ENCODE results near the gene CDC14B. TPM values are rescaled to one million over a fixed set of nuclear protein-coding genes. Genes with fewer than 3 reads are reported as not detected.

Gene CDC14B
- total RNA-seq, 5 donors from 2014 or later (not counting 1 experiment from before 2014, with no cell fraction given), result 4.8 to 11.9 (median 7.2) TPM

DNA sequence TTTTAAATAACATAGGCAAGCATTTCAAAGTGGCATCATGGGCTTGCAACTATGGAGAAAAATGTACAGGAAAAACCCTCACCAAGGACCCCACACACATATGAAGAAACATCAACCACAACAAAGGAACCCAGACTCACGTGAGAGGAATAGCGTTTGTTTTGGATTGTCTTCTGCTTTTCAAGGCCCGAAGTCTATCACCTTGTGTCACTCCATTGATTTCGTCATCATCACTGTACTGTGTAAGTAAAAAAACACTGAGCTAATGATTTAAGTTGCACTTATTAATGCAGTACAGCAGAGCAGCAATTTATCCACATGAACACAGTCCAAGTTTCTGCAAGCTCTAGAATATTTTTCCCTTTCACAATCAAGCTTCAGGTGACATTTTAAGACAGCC is 97.3 kb downstream of the CDC14B start:
- Mint-ChIP-seq H3K27ac (peak overlapping the region; percentile 31 to 64), H3K9me3 (no peaks in the 10 kb centered on the region), H3K4me1 (peaks cover 18 to 23% (median 20%) of the 10 kb centered on the region in 3 donors), H3K4me3 (no peak overlapping the region), H3K27me3 (no peaks in the 10 kb centered on the region), H3K36me3 (peaks cover 37% of the 10 kb centered on the region)
- Histone ChIP-seq H3K36me3 (ENCODE audit: control insufficient read depth in 2 of 2, extremely low read depth in 1 of 2, insufficient read depth in 1 of 2, low read length in 1 of 2) (no peaks in the 10 kb centered on the region), H3K4me3 (ENCODE audit: control insufficient read depth in 1 of 2, extremely low read depth in 1 of 2, low read length in 1 of 2) (no peak overlapping the region), H3K4me1 (ENCODE audit: control insufficient read depth in 1 of 2, extremely low read depth in 1 of 2, insufficient read depth in 2 of 2, low read length in 2 of 2) (peaks cover 0 to 7% of the 10 kb centered on the region in 2 experiments), H3K27ac (ENCODE audit: low read length) (no peak overlapping the region), H3K27me3 (replicated peaks in 1 of 2; ENCODE audit: control insufficient read depth in 2 of 2, extremely low read depth in 1 of 2, insufficient read depth in 2 of 2, low read length in 1 of 2) (no peaks in the 10 kb centered on the region), H3K9me3 (no peaks in the 10 kb centered on the region)
- DNase-seq (peak in 4 of 35 experiments; percentile 1 to 48 (median 5)), ATAC-seq (replicated peaks in 1 of 4) (peak in 3 of 4 experiments; percentile 36 to 90 (median 48))
- WGBS (ENCODE audit: insufficient coverage), result no CpG with 5 or more reads among the region's 4 CpGs
- POLR2A ChIA-PET, result no interaction called here
- CTCF ChIA-PET, result no interaction called here

DNA sequence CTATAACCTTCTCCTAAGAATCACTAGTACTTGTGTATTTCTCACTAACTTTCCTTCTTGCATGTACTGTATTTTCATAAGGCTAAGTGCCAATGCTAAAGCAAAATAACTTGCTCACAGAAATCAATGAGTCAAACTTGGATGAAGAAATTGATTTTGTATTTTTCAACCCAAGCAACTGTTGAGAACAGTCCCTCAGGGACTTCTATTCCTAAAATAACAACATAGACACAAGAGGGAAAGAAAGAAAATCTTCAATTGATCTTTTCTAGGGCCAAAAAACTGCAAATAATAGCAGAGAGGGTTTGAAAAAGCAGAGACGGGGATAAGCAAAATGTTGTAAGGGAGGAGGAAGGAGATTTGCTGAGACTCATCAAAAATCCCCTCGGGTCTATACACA is 99.9 kb downstream of the CDC14B start:
- no CpG with 5 or more reads among the region's 2 CpGs for WGBS (ENCODE audit: insufficient coverage)

DNA sequence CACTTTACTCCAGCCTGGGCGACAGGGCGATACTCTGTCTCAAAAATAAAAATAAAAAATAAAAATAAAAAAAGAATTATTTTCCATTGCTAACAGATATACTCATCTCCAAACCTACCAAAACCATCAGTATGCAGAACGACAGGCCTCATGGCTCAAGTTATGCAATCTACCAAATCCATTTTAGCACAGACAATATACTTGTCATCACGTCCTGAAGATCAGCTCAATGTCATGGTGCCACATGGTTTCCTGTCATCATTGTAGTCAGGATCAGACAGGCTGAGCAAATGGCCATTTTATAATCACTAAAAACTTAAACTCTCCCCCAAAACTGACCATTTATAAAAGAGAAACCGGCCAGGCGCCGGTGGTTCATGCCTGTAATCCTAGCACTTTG is 100.5 kb downstream of the CDC14B start:
- WGBS (ENCODE audit: insufficient coverage), result 88% methylated on average over 2 of the region's 7 CpGs
- no peak overlapping the region for H3K4me3 ChIP-seq (ENCODE audit: control insufficient read depth in 1 of 2, extremely low read depth in 1 of 2, low read length in 1 of 2)
- no peaks in the 10 kb centered on the region for H3K9me3 ChIP-seq
- ATAC-seq (replicated peaks in 1 of 4) (no peak), DNase-seq (no peak)
- H3K36me3 ChIP-seq (ENCODE audit: control insufficient read depth in 2 of 2, extremely low read depth in 1 of 2, insufficient read depth in 1 of 2, low read length in 1 of 2), result peaks cover 0 to 1% of the 10 kb centered on the region in 2 donors
- Mint-ChIP-seq H3K27ac (no peak overlapping the region), H3K4me1 (peaks cover 18 to 23% (median 20%) of the 10 kb centered on the region in 3 donors), H3K4me3 (no peak overlapping the region), H3K36me3 (peaks cover 23% of the 10 kb centered on the region), H3K9me3 (no peaks in the 10 kb centered on the region), H3K27me3 (no peaks in the 10 kb centered on the region)
- peaks cover 0 to 7% of the 10 kb centered on the region in 2 experiments for H3K4me1 ChIP-seq (ENCODE audit: control insufficient read depth in 1 of 2, extremely low read depth in 1 of 2, insufficient read depth in 2 of 2, low read length in 2 of 2)
- POLR2A ChIA-PET, result no interaction called here
- CTCF ChIA-PET, result no interaction called here
- H3K27me3 ChIP-seq (replicated peaks in 1 of 2; ENCODE audit: control insufficient read depth in 2 of 2, extremely low read depth in 1 of 2, insufficient read depth in 2 of 2, low read length in 1 of 2), result no peaks in the 10 kb centered on the region
- H3K27ac ChIP-seq (ENCODE audit: low read length), result no peak overlapping the region

More for the DNA sequence above, 99.9 kb downstream of the CDC14B start:
- H3K36me3 ChIP-seq (ENCODE audit: control insufficient read depth in 2 of 2, extremely low read depth in 1 of 2, insufficient read depth in 1 of 2, low read length in 1 of 2), result no peaks in the 10 kb centered on the region
- no peak overlapping the region for H3K27ac Mint-ChIP-seq
- ChIA-PET CTCF (interaction anchor here in 1 of 2 donors (0.6 kb wide), 1 partner anchor 13 kb away, joined by 8 read pairs; no protein-coding TSS in a partner anchor), POLR2A (no interaction called here)
- no peak overlapping the region for H3K4me3 Mint-ChIP-seq
- H3K9me3 ChIP-seq, result no peaks in the 10 kb centered on the region
- H3K4me1 ChIP-seq (ENCODE audit: control insufficient read depth in 1 of 2, extremely low read depth in 1 of 2, insufficient read depth in 2 of 2, low read length in 2 of 2), result peaks cover 0 to 7% of the 10 kb centered on the region in 2 experiments
- DNase-seq, result no peak
- H3K4me3 ChIP-seq (ENCODE audit: control insufficient read depth in 1 of 2, extremely low read depth in 1 of 2, low read length in 1 of 2), result no peak overlapping the region
- H3K4me1 Mint-ChIP-seq, result peaks cover 18 to 23% (median 20%) of the 10 kb centered on the region in 3 donors
- no peak overlapping the region for H3K27ac ChIP-seq (ENCODE audit: low read length)
- peaks cover 27% of the 10 kb centered on the region for H3K36me3 Mint-ChIP-seq
- no peaks in the 10 kb centered on the region for H3K9me3 Mint-ChIP-seq
- H3K27me3 Mint-ChIP-seq, result no peaks in the 10 kb centered on the region
- no peaks in the 10 kb centered on the region for H3K27me3 ChIP-seq (replicated peaks in 1 of 2; ENCODE audit: control insufficient read depth in 2 of 2, extremely low read depth in 1 of 2, insufficient read depth in 2 of 2, low read length in 1 of 2)
- no peak for ATAC-seq (replicated peaks in 1 of 4)

DNA sequence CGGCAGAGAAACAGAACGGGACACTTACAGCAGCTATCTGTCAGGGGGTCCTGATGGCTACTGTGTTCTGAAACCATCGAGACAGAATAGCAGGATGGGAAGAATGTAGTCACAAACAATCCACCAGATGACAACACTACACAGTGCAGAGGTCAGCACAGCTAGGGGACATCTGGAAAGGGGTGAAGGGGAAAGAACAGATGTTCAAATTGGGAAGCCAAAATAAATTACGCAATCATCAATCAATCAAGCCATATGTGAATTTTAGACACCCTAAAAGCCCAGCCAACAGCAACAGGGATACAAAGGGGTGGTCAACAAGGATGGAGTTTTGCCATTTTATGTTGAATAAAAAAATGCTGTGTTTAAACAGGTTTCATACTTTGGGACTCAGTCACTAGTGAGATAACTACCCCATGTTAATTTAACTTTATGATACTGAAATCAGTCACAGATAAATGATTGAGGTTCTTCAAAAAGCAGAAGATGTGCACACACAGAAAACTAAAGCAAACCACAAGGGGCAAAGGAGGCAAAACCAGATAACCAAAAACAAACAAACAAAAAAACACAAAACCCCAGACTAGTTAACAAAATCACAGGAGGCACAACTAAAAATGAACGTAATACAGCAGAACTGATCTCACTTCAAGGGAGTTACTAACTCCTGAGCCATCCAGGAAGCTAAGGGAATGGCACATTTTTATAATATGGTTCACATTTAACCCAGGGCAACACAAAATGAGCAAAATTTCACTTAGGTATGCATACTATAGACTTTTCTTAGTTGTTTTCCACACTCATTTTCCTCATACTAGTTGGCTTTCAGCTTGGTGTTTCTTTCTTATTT is 103.8 kb downstream of the CDC14B start:
- WGBS (ENCODE audit: insufficient coverage), result 93% methylated on average over 2 of the region's 5 CpGs
- no peak overlapping the region for H3K27ac ChIP-seq (ENCODE audit: low read length)

DNA sequence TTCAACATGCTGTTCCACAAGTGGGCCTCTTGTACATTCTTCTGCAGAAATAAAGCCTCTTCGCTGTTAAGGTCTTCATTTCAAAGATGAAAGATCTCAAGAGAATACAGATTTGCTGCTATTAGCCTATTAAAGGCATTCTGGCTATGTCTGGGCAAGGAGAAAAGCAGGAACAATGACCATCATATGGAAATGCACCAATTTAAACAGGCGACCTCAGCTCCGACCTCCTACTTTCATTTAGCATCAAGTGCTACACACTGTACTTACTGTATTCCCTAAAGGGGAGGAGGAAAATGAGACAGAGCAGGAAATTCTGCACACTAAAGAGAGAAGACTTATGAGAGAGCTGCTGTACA is 104.9 kb downstream of the CDC14B start:
- H3K36me3 Mint-ChIP-seq, result peaks cover 12% of the 10 kb centered on the region
- ChIA-PET CTCF (no interaction called here), POLR2A (no interaction called here)
- H3K4me3 Mint-ChIP-seq, result no peak overlapping the region
- H3K4me1 ChIP-seq (ENCODE audit: control insufficient read depth in 1 of 2, extremely low read depth in 1 of 2, insufficient read depth in 2 of 2, low read length in 2 of 2), result no peaks in the 10 kb centered on the region
- H3K27ac Mint-ChIP-seq, result no peak overlapping the region
- no peaks in the 10 kb centered on the region for H3K9me3 Mint-ChIP-seq
- DNase-seq (no peak), ATAC-seq (replicated peaks in 1 of 4) (no peak)
- no CpG with 5 or more reads among the region's 3 CpGs for WGBS (ENCODE audit: insufficient coverage)
- H3K36me3 ChIP-seq (ENCODE audit: control insufficient read depth in 2 of 2, extremely low read depth in 1 of 2, insufficient read depth in 1 of 2, low read length in 1 of 2), result peaks cover 0 to 8% of the 10 kb centered on the region in 2 donors
- H3K27me3 Mint-ChIP-seq, result no peaks in the 10 kb centered on the region
- H3K27me3 ChIP-seq (replicated peaks in 1 of 2; ENCODE audit: control insufficient read depth in 2 of 2, extremely low read depth in 1 of 2, insufficient read depth in 2 of 2, low read length in 1 of 2), result no peaks in the 10 kb centered on the region
- H3K4me1 Mint-ChIP-seq, result peaks cover 3 to 6% (median 4%) of the 10 kb centered on the region in 3 donors
- H3K27ac ChIP-seq (ENCODE audit: low read length), result no peak overlapping the region
- no peak overlapping the region for H3K4me3 ChIP-seq (ENCODE audit: control insufficient read depth in 1 of 2, extremely low read depth in 1 of 2, low read length in 1 of 2)
- H3K9me3 ChIP-seq, result no peaks in the 10 kb centered on the region

More for the DNA sequence above, 103.8 kb downstream of the CDC14B start:
- Mint-ChIP-seq H3K27ac (no peak overlapping the region), H3K4me1 (no peaks in the 10 kb centered on the region), H3K36me3 (peaks cover 15% of the 10 kb centered on the region), H3K4me3 (no peak overlapping the region), H3K9me3 (no peaks in the 10 kb centered on the region), H3K27me3 (no peaks in the 10 kb centered on the region)
- Histone ChIP-seq H3K36me3 (ENCODE audit: control insufficient read depth in 2 of 2, extremely low read depth in 1 of 2, insufficient read depth in 1 of 2, low read length in 1 of 2) (peaks cover 0 to 8% of the 10 kb centered on the region in 2 donors), H3K27me3 (replicated peaks in 1 of 2; ENCODE audit: control insufficient read depth in 2 of 2, extremely low read depth in 1 of 2, insufficient read depth in 2 of 2, low read length in 1 of 2) (no peaks in the 10 kb centered on the region), H3K9me3 (no peaks in the 10 kb centered on the region), H3K4me1 (ENCODE audit: control insufficient read depth in 1 of 2, extremely low read depth in 1 of 2, insufficient read depth in 2 of 2, low read length in 2 of 2) (no peaks in the 10 kb centered on the region), H3K4me3 (ENCODE audit: control insufficient read depth in 1 of 2, extremely low read depth in 1 of 2, low read length in 1 of 2) (no peak overlapping the region)
- CTCF ChIA-PET, result no interaction called here
- POLR2A ChIA-PET, result no interaction called here
- DNase-seq, result no peak
- no peak for ATAC-seq (replicated peaks in 1 of 4)

DNA sequence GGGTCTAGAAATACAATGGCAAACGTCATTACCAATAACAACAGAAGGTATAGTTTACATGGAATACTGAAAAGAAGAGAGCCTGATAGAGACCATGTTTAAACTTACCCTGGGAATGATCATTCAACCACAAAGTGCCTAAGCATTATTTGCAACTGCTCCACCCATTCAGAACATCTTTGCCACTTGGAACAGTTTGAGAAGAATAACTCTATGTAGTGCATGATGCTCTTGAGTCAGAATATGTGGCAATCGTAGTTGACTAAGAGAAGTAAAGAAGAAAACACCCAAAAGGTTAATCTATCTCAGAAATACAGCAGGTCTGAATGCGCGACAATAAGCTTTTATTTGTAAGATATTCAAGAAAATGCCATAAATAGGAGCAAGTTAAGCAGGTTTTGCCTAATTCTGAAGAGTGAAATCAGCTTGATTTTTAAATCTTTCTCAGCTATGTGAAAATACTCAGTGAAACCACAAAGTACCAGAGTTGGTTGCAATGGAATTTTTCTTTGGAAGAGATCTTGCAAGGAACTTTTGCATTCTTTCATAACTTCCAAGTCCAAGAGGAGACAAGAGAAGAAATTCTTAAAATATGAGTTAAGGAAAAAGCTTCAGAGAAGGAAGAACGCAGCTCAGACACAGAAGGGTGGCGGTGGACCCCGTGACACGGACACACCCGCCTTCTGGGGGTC is 105.4 kb downstream of the CDC14B start:
- no peak for DNase-seq
- no peaks in the 10 kb centered on the region for H3K9me3 ChIP-seq
- no peak overlapping the region for H3K4me3 ChIP-seq (ENCODE audit: control insufficient read depth in 1 of 2, extremely low read depth in 1 of 2, low read length in 1 of 2)
- Mint-ChIP-seq H3K36me3 (peaks cover 15% of the 10 kb centered on the region), H3K4me3 (no peak overlapping the region), H3K27ac (no peak overlapping the region), H3K9me3 (no peaks in the 10 kb centered on the region), H3K4me1 (peaks cover 4 to 8% (median 7%) of the 10 kb centered on the region in 3 donors), H3K27me3 (no peaks in the 10 kb centered on the region)
- ATAC-seq (replicated peaks in 1 of 4), result no peak
- WGBS (ENCODE audit: insufficient coverage), result no CpG with 5 or more reads among the region's 9 CpGs
- no peaks in the 10 kb centered on the region for H3K4me1 ChIP-seq (ENCODE audit: control insufficient read depth in 1 of 2, extremely low read depth in 1 of 2, insufficient read depth in 2 of 2, low read length in 2 of 2)
- ChIA-PET POLR2A (no interaction called here), CTCF (no interaction called here)
- H3K27ac ChIP-seq (ENCODE audit: low read length), result no peak overlapping the region
- H3K36me3 ChIP-seq (ENCODE audit: control insufficient read depth in 2 of 2, extremely low read depth in 1 of 2, insufficient read depth in 1 of 2, low read length in 1 of 2), result peaks cover 0 to 8% of the 10 kb centered on the region in 2 donors
- no peaks in the 10 kb centered on the region for H3K27me3 ChIP-seq (replicated peaks in 1 of 2; ENCODE audit: control insufficient read depth in 2 of 2, extremely low read depth in 1 of 2, insufficient read depth in 2 of 2, low read length in 1 of 2)

Data from T-cell (primary cell).